Loucy (cell line): ENCODE results near the gene NEUROD4.

Experiments used
- H2AFZ ChIP-seq: fragments of 200-600 bp; sonication (generic); 2 replicates; pipeline ENCODE4 v1.6.0; 2016; ENCODE audit warnings: antibody characterized with exemption, mild to moderate bottlenecking, low read length, moderate library complexity
- H3F3A ChIP-seq: fragments of 200-600 bp; 2 replicates; pipeline ENCODE4 v1.6.0; 2016; ENCODE audit warnings: antibody characterized with exemption, low read depth, mild to moderate bottlenecking
- H3K27me3 ChIP-seq: fragments of 200-600 bp; sonication (generic); 2 replicates; pipeline ENCODE4 v1.6.1; 2014; ENCODE audit warnings: low read length, mild to moderate bottlenecking; ENCODE audit not compliant: insufficient read depth, poor library complexity, severe bottlenecking
- H3K36me3 ChIP-seq: fragments of 200-600 bp; sonication (generic); 2 replicates; pipeline ENCODE4 v1.6.1; 2016; ENCODE audit warnings: low read length; ENCODE audit not compliant: insufficient read depth
- H3K4me1 ChIP-seq: fragments of 200-600 bp; sonication (generic); 2 replicates; pipeline ENCODE4 v1.5.1; 2014; ENCODE audit warnings: low read length, mild to moderate bottlenecking; ENCODE audit not compliant: insufficient read depth, poor library complexity, severe bottlenecking
- H3K4me2 ChIP-seq: fragments of 200-600 bp; sonication (generic); 2 replicates; pipeline ENCODE4 v1.6.0; 2014; ENCODE audit warnings: antibody characterized with exemption, low read length, low read depth, mild to moderate bottlenecking; ENCODE audit not compliant: poor library complexity, severe bottlenecking
- H3K4me3 ChIP-seq: fragments of 200-600 bp; sonication (generic); 2 replicates; pipeline ENCODE4 v1.5.1; 2014; ENCODE audit warnings: low read length, mild to moderate bottlenecking, mixed read lengths; ENCODE audit not compliant: poor library complexity, severe bottlenecking
- H3K79me2 ChIP-seq: fragments of 200-600 bp; sonication (generic); 2 replicates; pipeline ENCODE4 v1.6.1; 2014; ENCODE audit warnings: low read length; ENCODE audit not compliant: insufficient read depth
- H3K9ac ChIP-seq: fragments of 200-600 bp; sonication (generic); 2 replicates; pipeline ENCODE4 v1.6.0; 2014; ENCODE audit warnings: mild to moderate bottlenecking, low read depth, low read length, moderate library complexity; ENCODE audit not compliant: poor library complexity, severe bottlenecking
- H3K9me2 ChIP-seq: fragments of 200-600 bp; sonication (generic); replicated peaks from 2 replicates; pipeline ENCODE4 v1.6.1; 2016; ENCODE audit warnings: low read depth, low read length, mixed read lengths
- H3K9me3 ChIP-seq: fragments of 200-600 bp; sonication (generic); 2 replicates; pipeline ENCODE4 v1.6.1; 2014; ENCODE audit warnings: mild to moderate bottlenecking, antibody characterized with exemption, low read length, low read depth; ENCODE audit not compliant: insufficient read depth
- H4K20me1 ChIP-seq: fragments of 200-600 bp; sonication (generic); 2 replicates; pipeline ENCODE4 v1.6.0; 2014; ENCODE audit warnings: antibody characterized with exemption, low read length, mild to moderate bottlenecking; ENCODE audit not compliant: insufficient read depth, poor library complexity, severe bottlenecking
- EZH2phosphoT487 ChIP-seq: fragments of 200-600 bp; IDR thresholded peaks from 2 replicates; pipeline ENCODE4 v1.6.1; 2018; ENCODE audit warnings: antibody characterized with exemption, mild to moderate bottlenecking, moderate library complexity, borderline replicate concordance
- TF ChIP-seq, protein P1 (sequence below): fragments of 200-600 bp; sonication (generic); conservative IDR thresholded peaks from 2 replicates; pipeline ENCODE4 v1.5.1; 2014; ENCODE audit warnings: mild to moderate bottlenecking, antibody characterized with exemption, low read length

The NEUROD4 gene

DNA sequence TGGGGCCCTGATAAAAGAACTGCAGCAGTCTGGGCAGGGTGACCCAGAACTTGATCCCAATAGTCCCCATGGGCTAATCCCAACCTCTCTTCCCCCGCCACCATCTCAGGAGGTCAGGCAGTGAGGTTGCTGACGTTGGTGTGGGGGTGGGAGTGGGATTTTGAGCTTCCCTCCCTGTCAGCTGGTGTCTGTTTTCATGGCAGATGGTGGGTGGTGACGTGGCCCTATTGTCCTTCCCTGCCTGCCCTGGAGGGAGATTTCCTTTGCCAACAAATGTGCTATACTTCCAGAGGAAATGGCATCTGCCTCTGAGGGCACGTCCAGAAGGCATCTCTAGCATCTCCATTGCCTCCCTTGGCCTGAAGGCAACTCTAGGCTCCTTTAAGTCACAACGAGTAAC is 37.7 kb downstream of the NEUROD4 start:
- Histone ChIP-seq H4K20me1 (no peaks in the 10 kb centered on the region), H3K36me3 (no peaks in the 10 kb centered on the region), H3K4me2 (no peak overlapping the region), H3K9me2 (no peaks in the 10 kb centered on the region), H3K79me2 (no peaks in the 10 kb centered on the region), H3F3A (no peaks in the 10 kb centered on the region), H3K9me3 (no peaks in the 10 kb centered on the region), H3K4me3 (no peak overlapping the region), H3K4me1 (peaks cover 3% of the 10 kb centered on the region), H2AFZ (no peak overlapping the region), H3K27me3 (no peaks in the 10 kb centered on the region), H3K9ac (no peak overlapping the region)
- TF ChIP-seq EZH2phosphoT487, result no peak
- TF ChIP-seq, protein P1, sequence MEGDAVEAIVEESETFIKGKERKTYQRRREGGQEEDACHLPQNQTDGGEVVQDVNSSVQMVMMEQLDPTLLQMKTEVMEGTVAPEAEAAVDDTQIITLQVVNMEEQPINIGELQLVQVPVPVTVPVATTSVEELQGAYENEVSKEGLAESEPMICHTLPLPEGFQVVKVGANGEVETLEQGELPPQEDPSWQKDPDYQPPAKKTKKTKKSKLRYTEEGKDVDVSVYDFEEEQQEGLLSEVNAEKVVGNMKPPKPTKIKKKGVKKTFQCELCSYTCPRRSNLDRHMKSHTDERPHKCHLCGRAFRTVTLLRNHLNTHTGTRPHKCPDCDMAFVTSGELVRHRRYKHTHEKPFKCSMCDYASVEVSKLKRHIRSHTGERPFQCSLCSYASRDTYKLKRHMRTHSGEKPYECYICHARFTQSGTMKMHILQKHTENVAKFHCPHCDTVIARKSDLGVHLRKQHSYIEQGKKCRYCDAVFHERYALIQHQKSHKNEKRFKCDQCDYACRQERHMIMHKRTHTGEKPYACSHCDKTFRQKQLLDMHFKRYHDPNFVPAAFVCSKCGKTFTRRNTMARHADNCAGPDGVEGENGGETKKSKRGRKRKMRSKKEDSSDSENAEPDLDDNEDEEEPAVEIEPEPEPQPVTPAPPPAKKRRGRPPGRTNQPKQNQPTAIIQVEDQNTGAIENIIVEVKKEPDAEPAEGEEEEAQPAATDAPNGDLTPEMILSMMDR, result no peak

DNA sequence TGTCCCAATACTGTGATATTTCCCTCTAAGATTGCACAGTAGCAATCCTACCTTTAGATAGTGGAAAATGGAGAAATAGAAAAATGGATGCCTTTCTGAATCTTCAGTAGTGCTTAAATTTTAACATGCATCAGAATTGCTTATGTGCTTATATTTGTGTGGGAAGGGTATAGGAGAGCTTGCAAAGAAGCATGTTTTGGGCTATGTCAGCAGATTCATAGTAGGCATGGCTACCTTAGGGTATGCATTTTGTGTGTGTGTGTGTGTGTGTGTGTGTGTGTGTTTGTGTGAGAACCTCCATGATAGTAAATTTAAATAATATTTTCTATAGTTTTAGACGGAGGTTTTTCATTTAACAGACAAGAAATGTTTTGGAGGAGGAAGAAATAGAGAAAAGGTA is 38.3 kb downstream of the NEUROD4 start:
- TF ChIP-seq EZH2phosphoT487, result no peak
- TF ChIP-seq, protein P1, result no peak
- H3K9ac ChIP-seq, result no peak overlapping the region
- no peaks in the 10 kb centered on the region for H3K79me2 ChIP-seq
- H3K27me3 ChIP-seq, result no peaks in the 10 kb centered on the region
- no peaks in the 10 kb centered on the region for H3K9me3 ChIP-seq
- no peak overlapping the region for H2AFZ ChIP-seq
- peaks cover 3% of the 10 kb centered on the region for H3K4me1 ChIP-seq
- H3F3A ChIP-seq, result no peaks in the 10 kb centered on the region
- no peaks in the 10 kb centered on the region for H4K20me1 ChIP-seq
- no peaks in the 10 kb centered on the region for H3K36me3 ChIP-seq
- H3K4me2 ChIP-seq, result no peak overlapping the region
- H3K4me3 ChIP-seq, result no peak overlapping the region
- no peaks in the 10 kb centered on the region for H3K9me2 ChIP-seq

DNA sequence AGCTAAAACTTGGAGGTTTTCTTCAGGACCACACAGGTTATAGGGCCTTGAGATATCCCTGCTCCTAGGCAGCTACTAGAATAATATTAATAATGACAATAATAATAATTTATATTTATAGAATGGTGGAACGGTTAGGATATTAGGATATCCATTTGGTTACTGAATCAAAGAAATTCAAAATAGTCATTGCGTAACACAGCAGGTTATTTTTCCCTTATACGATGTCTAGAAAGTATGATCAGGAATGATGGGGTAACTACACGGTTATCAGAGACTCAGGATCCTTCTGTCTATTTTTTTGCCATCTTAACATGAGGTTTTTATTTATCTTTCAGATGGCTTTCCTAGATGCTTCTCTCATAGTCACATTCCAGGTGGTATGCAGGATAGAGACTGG is 39.0 kb downstream of the NEUROD4 start:
- Histone ChIP-seq H3K9ac (no peak overlapping the region), H3K9me3 (no peaks in the 10 kb centered on the region), H3K9me2 (no peaks in the 10 kb centered on the region), H3K79me2 (no peaks in the 10 kb centered on the region), H4K20me1 (no peaks in the 10 kb centered on the region), H3K4me1 (peaks cover 3% of the 10 kb centered on the region), H3K4me3 (no peak overlapping the region), H3K4me2 (no peak overlapping the region), H3K36me3 (no peaks in the 10 kb centered on the region), H3F3A (no peaks in the 10 kb centered on the region), H2AFZ (no peak overlapping the region), H3K27me3 (no peaks in the 10 kb centered on the region)
- TF ChIP-seq EZH2phosphoT487, result no peak
- TF ChIP-seq, protein P1, result no peak
